HG03066 (cell line): ENCODE results near the gene ADD1.
"Not testable (repeated sequence)": the region's sequence is repeated elsewhere in the genome, so short reads cannot be mapped to it uniquely, and the experiment has no call there.

Experiments used
- ATAC-seq: cut with Tn5 transposase; IDR thresholded peaks from one replicate; pipeline ENCODE4 v1.9.1; 2021; ENCODE audit warnings: low read depth; ENCODE audit not compliant: unreplicated experiment

The ADD1 gene

GRCh38 chr4:2910409-2910808 lies 66.8 kb downstream of the ADD1 start:
- no peak for ATAC-seq

DNA sequence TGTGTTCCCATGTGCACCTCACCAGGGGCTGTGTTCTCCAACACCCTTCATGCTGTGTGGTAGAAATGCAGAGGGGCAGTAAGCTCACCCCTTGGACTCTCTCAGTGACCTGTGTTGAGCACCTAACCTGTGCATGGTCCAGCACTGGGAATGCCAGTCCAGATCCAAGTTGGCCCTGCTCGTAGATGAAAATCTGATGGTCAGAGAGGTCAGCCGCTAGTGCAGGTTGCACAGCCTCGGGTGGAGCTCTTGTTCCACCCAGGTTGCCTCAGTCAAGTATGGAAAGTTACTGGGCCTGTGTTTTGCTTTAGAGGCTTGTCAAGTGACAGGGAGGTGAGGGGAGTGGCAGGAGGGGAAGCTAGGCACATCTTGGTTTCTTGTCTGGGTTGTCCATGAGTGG lies 68.2 kb downstream of the ADD1 start:
- no peak for ATAC-seq

- ATAC-seq: no peak
These were observed 69.5 kb downstream of the ADD1 start for GRCh38 chr4:2913168-2913567.

DNA sequence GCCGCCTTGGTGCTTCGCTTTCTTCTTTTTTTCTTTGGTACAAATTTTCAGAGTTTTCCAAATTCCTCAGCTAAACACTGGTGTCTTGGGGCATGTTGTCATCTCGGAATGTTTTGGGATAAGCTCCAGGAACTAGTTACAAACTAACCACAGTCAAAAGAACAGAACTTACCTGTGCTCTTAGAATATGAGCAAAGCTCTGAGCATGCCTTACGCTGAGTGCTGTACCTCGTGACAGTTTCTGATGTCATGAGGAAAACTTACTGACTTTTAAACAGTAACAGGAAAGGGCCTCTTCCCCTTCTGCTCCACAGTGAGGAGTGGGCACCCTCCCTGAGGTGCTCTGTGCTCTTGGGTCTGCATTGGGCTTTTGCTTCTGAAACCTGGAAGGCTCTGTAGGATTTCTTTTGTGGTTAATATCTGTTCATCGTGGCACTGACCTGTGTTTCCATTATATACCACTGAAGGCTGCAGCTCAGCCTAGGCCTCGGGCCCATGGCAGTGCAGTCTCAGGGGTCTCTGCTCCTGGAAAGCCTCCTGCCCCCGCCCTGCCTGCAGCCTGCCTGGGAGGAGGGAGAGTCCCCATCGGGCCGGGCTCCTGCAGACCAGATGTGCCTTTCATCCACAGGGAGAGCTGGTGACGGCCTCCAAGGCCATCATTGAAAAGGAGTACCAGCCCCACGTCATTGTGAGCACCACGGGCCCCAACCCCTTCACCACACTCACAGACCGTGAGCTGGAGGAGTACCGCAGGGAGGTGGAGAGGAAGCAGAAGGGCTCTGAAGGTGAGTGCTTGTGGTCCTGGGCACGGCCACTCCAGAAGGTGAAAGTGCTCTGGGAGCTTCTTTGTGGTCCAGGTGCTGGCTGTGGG lies 70.8 kb downstream of the ADD1 start:
- no peak for ATAC-seq

- ATAC-seq: no peak
These were observed 72.1 kb downstream of the ADD1 start for GRCh38 chr4:2915789-2916188.

- not testable (repeated sequence) for ATAC-seq
These were observed 73.1 kb downstream of the ADD1 start for GRCh38 chr4:2916696-2917095.

GRCh38 chr4:2918300-2918699 lies 74.7 kb downstream of the ADD1 start:
- not testable (repeated sequence) for ATAC-seq

GRCh38 chr4:2918714-2919113 lies 75.1 kb downstream of the ADD1 start:
- ATAC-seq: not testable (repeated sequence)

- ATAC-seq: not testable (repeated sequence)
These were observed 78.9 kb downstream of the ADD1 start for GRCh38 chr4:2922453-2923101.

DNA sequence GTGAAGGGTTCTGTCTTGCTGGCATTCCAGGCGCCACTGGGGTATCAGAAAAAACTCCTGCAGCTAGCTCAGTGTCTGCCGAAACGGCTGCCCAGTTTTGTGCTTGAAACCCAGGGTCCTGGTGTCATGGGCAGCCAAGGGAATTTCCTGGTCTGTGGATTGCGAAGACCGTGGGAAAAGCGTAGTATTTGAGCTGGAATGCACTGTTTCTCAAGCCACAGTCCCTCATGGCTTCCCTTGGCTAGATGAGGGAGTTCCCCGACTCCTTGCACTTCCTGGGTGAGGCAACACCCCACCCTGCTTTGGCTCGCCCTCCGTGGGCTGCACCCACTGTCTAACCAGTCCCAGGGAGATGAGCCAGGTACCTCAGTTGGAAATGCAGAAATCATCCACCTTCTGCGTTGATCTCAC lies 79.5 kb downstream of the ADD1 start:
- ATAC-seq: no peak

DNA sequence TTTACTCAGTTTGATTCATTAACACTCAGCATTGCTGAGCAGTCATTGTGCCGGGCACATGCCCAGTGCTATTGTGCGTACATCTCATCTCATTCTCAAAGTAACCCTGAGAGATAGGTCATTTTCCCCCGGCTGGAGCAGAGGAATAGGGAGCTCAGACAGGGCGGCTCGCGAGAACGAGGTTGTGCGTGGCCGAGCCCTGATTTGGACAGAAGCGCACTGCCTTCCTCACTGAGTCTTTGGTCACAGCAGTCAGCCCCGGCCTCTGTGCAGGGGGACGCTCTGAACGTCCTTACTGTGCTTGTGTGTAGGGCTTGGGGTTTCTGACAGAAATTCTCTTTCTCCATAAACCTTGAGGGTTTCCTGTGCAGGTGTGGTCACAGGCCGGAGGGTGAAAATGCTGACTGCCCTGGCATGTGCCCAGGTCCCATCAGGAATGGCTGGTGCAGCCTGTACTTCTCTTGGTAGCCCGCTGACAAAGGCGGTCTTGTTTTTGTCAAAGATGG lies 80.1 kb downstream of the ADD1 start:
- ATAC-seq: no peak

DNA sequence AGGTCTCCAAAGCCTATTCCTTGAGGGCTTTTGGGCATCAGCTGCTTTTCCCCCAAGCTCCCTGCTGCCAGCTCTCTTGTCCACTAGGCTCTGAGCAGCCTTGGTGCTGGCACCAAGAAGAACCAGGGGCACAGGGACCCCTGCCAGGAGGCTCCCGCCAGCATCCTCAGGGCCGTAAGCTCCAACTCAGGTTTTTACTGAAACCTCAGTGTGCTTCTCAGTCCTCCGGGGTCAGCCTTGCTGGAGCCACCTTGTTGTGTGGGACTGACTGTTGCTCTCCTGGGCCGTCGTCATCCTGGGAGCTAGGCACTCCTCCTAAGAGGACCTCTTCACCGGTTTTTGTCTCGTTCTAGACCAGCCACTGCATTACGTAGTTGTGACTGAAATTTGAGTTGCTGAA lies 80.6 kb downstream of the ADD1 start:
- ATAC-seq: no peak

- no peak for ATAC-seq
These were observed 81.2 kb downstream of the ADD1 start for GRCh38 chr4:2924765-2925301.

GRCh38 chr4:2925496-2925895 lies 81.9 kb downstream of the ADD1 start:
- no peak for ATAC-seq

GRCh38 chr4:2925931-2926860 lies 82.6 kb downstream of the ADD1 start:
- ATAC-seq: no peak

- ATAC-seq: no peak
These were observed 83.5 kb downstream of the ADD1 start for GRCh38 chr4:2927016-2927695.

DNA sequence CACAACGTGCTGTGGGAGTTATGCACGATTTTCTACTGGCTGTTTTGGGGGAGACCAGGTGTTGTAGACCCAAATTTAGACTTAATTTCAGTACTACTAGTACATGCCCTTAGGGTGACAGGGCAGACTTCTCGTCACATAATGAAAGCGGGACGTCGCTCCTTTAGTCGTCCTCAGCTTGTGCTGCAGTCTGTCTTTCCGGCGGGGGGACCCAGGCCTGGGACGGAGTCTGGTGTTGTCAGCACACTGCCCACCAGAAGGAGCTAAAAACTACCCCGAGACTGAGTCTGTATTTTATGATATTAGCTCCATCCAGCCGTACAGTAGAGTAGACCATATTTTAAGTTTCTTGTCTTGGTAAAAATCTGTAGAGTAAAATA lies 84.0 kb downstream of the ADD1 start:
- ATAC-seq: no peak

GRCh38 chr4:2928242-2929176 lies 84.9 kb downstream of the ADD1 start:
- ATAC-seq: no peak

DNA sequence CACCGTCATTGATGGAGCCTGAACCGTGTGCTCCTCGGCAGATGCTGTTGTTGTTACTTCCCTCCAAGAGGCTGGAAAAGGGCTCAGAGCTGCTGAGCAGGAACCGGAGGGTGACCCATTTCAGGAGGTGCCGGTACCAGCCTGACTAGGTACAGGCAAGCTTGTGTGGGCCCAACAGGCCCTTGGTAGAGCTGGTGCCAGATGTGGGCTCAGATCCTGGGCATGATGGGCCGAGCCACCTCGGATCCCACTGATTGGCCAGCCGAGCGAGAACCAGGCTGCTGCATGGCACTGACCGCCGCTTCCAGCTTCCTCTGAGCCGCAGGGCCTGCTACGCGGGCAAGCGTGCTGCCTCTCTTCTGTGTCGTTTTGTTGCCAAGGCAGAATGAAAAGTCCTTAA lies 85.8 kb downstream of the ADD1 start:
- no peak for ATAC-seq
